Ascending aorta (tissue), 2 donors: ENCODE data around the gene SPAG6. TPM values are rescaled to one million over a fixed set of nuclear protein-coding genes. Genes with fewer than 3 reads are reported as not detected.
"Not testable (repeated sequence)": the region's sequence is repeated elsewhere in the genome, so short reads cannot be mapped to it uniquely, and the experiment has no call there.

ENCODE experiments used
- DNase-seq, 2 donors: peaks; one replicate each; pipeline ENCODE4 v3.0.0-alpha.2; 2019; ENCODE audit warnings: low spot score in 2 of 2
- H3K27ac ChIP-seq, 2 donors: fragments of 200-600 bp; sonication (generic); one replicate each; pipeline ENCODE4 v1.5.1; 2016 to 2017; ENCODE audit warnings: mild to moderate bottlenecking in 1 of 2
- H3K27me3 ChIP-seq: fragments of 200-600 bp; sonication (generic); one replicate; pipeline ENCODE4 v1.5.1; 2017
- H3K36me3 ChIP-seq, 2 donors: fragments of 200-600 bp; sonication (generic); one replicate each; pipeline ENCODE4 v1.5.1; 2016
- H3K4me1 ChIP-seq, 2 donors: fragments of 200-600 bp; sonication (generic); one replicate each; pipeline ENCODE4 v1.5.1; 2016 to 2017; ENCODE audit warnings: mild to moderate bottlenecking in 1 of 2
- H3K4me3 ChIP-seq, 2 donors: fragments of 200-600 bp; sonication (generic); one replicate each; pipeline ENCODE4 v1.5.1; 2016 to 2017; ENCODE audit warnings: mild to moderate bottlenecking in 1 of 2
- H3K9me3 ChIP-seq, 2 donors: fragments of 200-600 bp; sonication (generic); one replicate each; pipeline ENCODE4 v1.5.1; 2016
- intact Hi-C: fragments of 100-400 bp; cut with DNase I; formaldehyde crosslinking; loops from one replicate; pipeline ENCODE4 v1.15.1; 2023
- total RNA-seq: library from RNA; depleted of rRNA; stranded (reverse); fragments of >200 nt; gene quantifications from one replicate; pipeline ENCODE4 v1.1.0, GENCODE V29; 2016
- TF ChIP-seq, protein P1 (sequence below), 3 experiments: fragments of 200-600 bp in 2 of 3; fragments of 450-650 bp in 1 of 3; sonication (generic) in 2 of 3; IDR thresholded peaks; one replicate each; pipeline ENCODE4 v1.5.1; 2016 to 2019; ENCODE audit warnings: antibody characterized with exemption in 3 of 3, mild to moderate bottlenecking in 1 of 3, moderate library complexity in 1 of 3

SPAG6 gene
- total RNA-seq, 1 donor from 2014 or later: not detected

GRCh38 chr10:22356324-22356873 is 11.1 kb downstream of the SPAG6 start:
- TF ChIP-seq, protein P1, sequence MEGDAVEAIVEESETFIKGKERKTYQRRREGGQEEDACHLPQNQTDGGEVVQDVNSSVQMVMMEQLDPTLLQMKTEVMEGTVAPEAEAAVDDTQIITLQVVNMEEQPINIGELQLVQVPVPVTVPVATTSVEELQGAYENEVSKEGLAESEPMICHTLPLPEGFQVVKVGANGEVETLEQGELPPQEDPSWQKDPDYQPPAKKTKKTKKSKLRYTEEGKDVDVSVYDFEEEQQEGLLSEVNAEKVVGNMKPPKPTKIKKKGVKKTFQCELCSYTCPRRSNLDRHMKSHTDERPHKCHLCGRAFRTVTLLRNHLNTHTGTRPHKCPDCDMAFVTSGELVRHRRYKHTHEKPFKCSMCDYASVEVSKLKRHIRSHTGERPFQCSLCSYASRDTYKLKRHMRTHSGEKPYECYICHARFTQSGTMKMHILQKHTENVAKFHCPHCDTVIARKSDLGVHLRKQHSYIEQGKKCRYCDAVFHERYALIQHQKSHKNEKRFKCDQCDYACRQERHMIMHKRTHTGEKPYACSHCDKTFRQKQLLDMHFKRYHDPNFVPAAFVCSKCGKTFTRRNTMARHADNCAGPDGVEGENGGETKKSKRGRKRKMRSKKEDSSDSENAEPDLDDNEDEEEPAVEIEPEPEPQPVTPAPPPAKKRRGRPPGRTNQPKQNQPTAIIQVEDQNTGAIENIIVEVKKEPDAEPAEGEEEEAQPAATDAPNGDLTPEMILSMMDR (IDR thresholded peaks at IDR 0.05): no peak
- Histone ChIP-seq H3K27ac (no peak overlapping the region), H3K9me3 (no peaks in the 10 kb centered on the region), H3K4me3 (no peak overlapping the region), H3K27me3 (no peaks in the 10 kb centered on the region), H3K36me3 (no peaks in the 10 kb centered on the region), H3K4me1 (no peaks in the 10 kb centered on the region)
- intact Hi-C loops: no loop called here
- no peak for DNase-seq

GRCh38 chr10:22357770-22358169 is 12.5 kb downstream of the SPAG6 start:
- H3K27me3 ChIP-seq, H3K4me1 ChIP-seq, H3K27ac ChIP-seq, intact Hi-C loops, H3K4me3 ChIP-seq, H3K36me3 ChIP-seq, DNase-seq, H3K9me3 ChIP-seq: not testable (repeated sequence)

GRCh38 chr10:22363305-22363704 is 18.0 kb downstream of the SPAG6 start:
- Histone ChIP-seq H3K27ac (no peak overlapping the region), H3K9me3 (no peaks in the 10 kb centered on the region), H3K4me3 (no peak overlapping the region), H3K36me3 (no peaks in the 10 kb centered on the region), H3K27me3 (no peaks in the 10 kb centered on the region), H3K4me1 (no peaks in the 10 kb centered on the region)
- intact Hi-C loops: no loop called here
- TF ChIP-seq, protein P1 (IDR thresholded peaks at IDR 0.05): no peak
- no peak for DNase-seq

DNA sequence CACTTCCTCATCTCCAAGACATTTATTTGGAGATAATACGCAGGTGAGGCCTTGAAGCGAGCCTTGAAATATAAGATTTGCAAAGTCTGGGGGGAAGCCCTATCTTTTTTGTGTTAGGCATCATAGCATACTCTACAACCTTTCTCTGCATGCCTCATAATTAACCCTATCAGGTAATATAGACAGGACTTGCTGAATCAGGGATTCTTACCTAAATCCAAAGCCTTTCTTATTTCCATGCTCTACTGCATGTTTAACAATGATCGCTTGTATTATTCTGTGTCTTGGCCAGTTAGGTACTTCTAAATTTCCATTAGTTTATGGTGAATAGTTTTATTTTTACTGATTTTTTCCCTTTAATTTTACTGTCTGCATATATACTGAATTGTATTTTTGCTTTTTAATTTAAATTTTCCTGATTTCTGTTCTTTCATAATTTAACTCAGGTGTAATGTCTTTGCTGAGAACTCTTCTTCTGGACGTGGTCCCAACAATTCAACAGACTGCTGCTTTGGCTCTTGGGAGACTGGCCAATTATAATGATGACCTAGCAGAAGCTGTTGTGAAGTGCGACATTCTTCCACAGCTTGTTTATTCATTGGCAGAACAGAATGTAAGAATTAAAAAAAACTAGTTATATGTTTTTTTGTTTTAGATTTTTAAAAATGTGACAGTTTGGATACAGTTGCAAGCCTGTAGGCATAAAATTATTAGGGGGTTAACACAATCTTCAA is 19.3 kb downstream of the SPAG6 start:
- Histone ChIP-seq H3K27ac (no peak overlapping the region), H3K4me3 (no peak overlapping the region), H3K4me1 (no peaks in the 10 kb centered on the region), H3K27me3 (no peaks in the 10 kb centered on the region), H3K9me3 (no peaks in the 10 kb centered on the region), H3K36me3 (no peaks in the 10 kb centered on the region)
- DNase-seq: no peak
- intact Hi-C loops: no loop called here
- TF ChIP-seq, protein P1 (IDR thresholded peaks at IDR 0.05): no peak

DNA sequence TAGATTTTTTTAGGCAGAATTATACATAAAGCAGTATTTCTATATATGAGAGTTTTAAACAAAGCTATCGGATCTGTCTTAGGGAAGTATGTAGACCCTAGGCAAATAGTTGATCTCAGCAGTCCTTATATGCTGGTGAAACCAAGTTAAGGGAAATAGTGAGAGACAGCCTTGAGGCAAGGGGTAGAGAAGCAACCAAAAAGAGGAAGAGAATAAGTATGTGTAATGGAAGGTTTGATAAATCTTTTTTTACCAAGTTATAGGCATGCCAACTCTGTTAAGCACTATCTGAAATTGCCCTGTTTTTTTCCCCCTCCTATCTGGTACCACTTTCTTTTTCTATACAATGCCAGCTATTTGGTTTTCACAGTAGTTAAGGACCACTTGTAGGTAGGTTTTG is 19.9 kb downstream of the SPAG6 start:
- DNase-seq: no peak
- Histone ChIP-seq H3K4me3 (no peak overlapping the region), H3K27me3 (no peaks in the 10 kb centered on the region), H3K4me1 (no peaks in the 10 kb centered on the region), H3K36me3 (no peaks in the 10 kb centered on the region), H3K27ac (no peak overlapping the region), H3K9me3 (no peaks in the 10 kb centered on the region)
- intact Hi-C loops: no loop called here
- TF ChIP-seq, protein P1 (IDR thresholded peaks at IDR 0.05): no peak

DNA sequence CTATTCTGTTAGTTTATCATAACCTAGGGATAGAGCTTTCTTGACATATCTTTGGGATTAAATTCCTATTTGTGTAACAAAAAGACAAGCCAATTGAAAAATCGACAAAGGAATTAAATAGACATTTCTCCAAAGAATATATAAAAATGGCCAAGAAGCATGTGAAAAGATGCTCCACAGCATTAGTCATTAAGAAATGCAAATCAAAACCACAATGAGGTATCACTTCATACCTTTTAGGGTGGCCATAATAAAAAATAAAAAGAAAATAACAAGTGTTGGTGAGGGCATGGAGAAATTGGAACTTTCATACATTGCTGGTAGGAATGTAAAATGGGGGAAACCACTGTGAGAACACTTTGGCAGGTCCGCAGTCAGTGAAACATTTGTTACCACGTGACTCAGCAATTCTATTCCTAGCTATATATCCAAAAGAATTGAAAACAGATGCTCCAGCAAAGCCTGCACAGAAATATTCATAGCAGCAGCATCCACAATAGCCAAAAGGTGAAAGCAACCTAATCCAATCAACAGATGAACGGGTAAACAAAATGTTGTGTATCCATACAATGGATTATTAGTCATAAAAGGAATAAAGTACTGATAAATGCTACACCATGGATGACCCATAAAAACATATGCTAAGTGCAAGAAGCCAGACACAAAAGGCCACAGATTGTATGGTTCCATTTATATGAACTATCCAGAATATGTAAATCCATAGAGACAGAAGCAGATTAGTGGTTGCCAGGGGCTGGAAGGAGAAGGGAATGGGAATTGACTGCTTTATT is 20.5 kb downstream of the SPAG6 start:
- no peaks in the 10 kb centered on the region for H3K9me3 ChIP-seq
- H3K4me3 ChIP-seq: no peak overlapping the region
- H3K4me1 ChIP-seq: no peaks in the 10 kb centered on the region
- H3K27me3 ChIP-seq: no peaks in the 10 kb centered on the region
- DNase-seq: no peak
- no peak overlapping the region for H3K27ac ChIP-seq
- TF ChIP-seq, protein P1 (IDR thresholded peaks at IDR 0.05): no peak
- no peaks in the 10 kb centered on the region for H3K36me3 ChIP-seq
- intact Hi-C loops: no loop called here
